ENCODE measurements around the gene PPAN. TPM values are rescaled to one million over a fixed set of nuclear protein-coding genes. Genes with fewer than 3 reads are reported as not detected.

The PPAN gene
- total RNA-seq (10 to 100 TPM; 26.8 to 52.1 (median 40.9) TPM), polyA plus RNA-seq (10 to 100 TPM; 46.1 to 90.2 (median 60.3) TPM)
- long read RNA-seq, donor 1, partial matches to known transcripts, result 0 of 1 reads
- long read RNA-seq, donor 1, other reads (novel, unspliced or antisense), result 0 of 1 reads
- long read RNA-seq, donor 2, partial matches to known transcripts, result 0 of 4 reads
- long read RNA-seq, donor 2, other reads (novel, unspliced or antisense), result 0 of 4 reads

- peak within 1 kb of the TSS; percentile 84 to 95 (median 90) for H3K27ac ChIP-seq
- WGBS, 5 donors, result 1 to 3% (median 1%) methylated on average over 27 to 71 of the region's 71 CpGs
- H3K9me3 ChIP-seq, result no peaks in the 10 kb centered on the region
- peak within 1 kb of the TSS; percentile 80 to 99 (median 92) for H3K4me3 ChIP-seq
- peak in 4 of 11 experiments; percentile 9 to 31 (median 20) for TF ChIP-seq CTCF (IDR thresholded peaks at IDR 0.05 in 8 of 11, conservative IDR thresholded peaks at IDR 0.05 in 3 of 11)
- peak in 2 of 3 donors; percentile 17 to 69 for TF ChIP-seq POLR2A (IDR thresholded peaks at IDR 0.05)
- peak; percentile 96 to 98 (median 96) for TF ChIP-seq POLR2AphosphoS5 (IDR thresholded peaks at IDR 0.05)
- intact Hi-C loops (cut with DNase I; ENCODE audit: low total_unique reads), result no loop called here
- peaks cover 5 to 43% (median 41%) of the 10 kb centered on the region in 6 donors for H3K36me3 ChIP-seq
- H3K27me3 ChIP-seq (replicated peaks in 1 of 7), result no peaks in the 10 kb centered on the region
- H3K4me1 ChIP-seq, result peaks cover 18 to 99% (median 75%) of the 10 kb centered on the region in 6 donors
- DNase-seq, result peak; percentile 99
Measured at GRCh38 chr19:10106100-10106936, at the start of gene PPAN. PPAN (plus strand) TSS chr19:10106362; CDS start chr19:10106395, 33 bp downstream.

- Histone ChIP-seq H3K4me3 (no peak overlapping the region), H3K27ac (no peak overlapping the region), H3K4me1 (no peaks in the 10 kb centered on the region), H3K36me3 (no peaks in the 10 kb centered on the region), H3K9me3 (no peaks in the 10 kb centered on the region), H3K27me3 (replicated peaks in 1 of 7) (peaks cover 0 to 72% (median 5%) of the 10 kb centered on the region in 7 donors)
- TF ChIP-seq POLR2A (IDR thresholded peaks at IDR 0.05) (no peak), CTCF (IDR thresholded peaks at IDR 0.05 in 8 of 11, conservative IDR thresholded peaks at IDR 0.05 in 3 of 11) (no peak), POLR2AphosphoS5 (IDR thresholded peaks at IDR 0.05) (no peak)
- intact Hi-C loops (cut with DNase I; ENCODE audit: low total_unique reads), result no loop called here
- 32 to 37% (median 32%) methylated on average over 11 to 21 of the region's 21 CpGs for WGBS, 5 donors
- DNase-seq, result no peak
Measured at GRCh38 chr19:10061717-10062310, 44.3 kb upstream of the PPAN start.

GRCh38 chr19:10068205-10068604, 38.0 kb upstream of the PPAN start:
- 45 to 55% (median 47%) methylated on average over 4 of the region's 4 CpGs for WGBS, 5 donors

More at GRCh38 chr19:10068205-10068604, 38.0 kb upstream of the PPAN start:
- Histone ChIP-seq H3K9me3 (peaks cover 0 to 5% (median 0%) of the 10 kb centered on the region in 8 donors), H3K4me1 (no peaks in the 10 kb centered on the region), H3K4me3 (no peak overlapping the region), H3K27ac (no peak overlapping the region), H3K27me3 (replicated peaks in 1 of 7) (peaks cover 0 to 16% (median 0%) of the 10 kb centered on the region in 7 donors), H3K36me3 (no peaks in the 10 kb centered on the region)
- intact Hi-C loops (cut with DNase I; ENCODE audit: low total_unique reads), result no loop called here
- no peak for DNase-seq
- TF ChIP-seq POLR2A (IDR thresholded peaks at IDR 0.05) (no peak), CTCF (IDR thresholded peaks at IDR 0.05 in 8 of 11, conservative IDR thresholded peaks at IDR 0.05 in 3 of 11) (no peak), POLR2AphosphoS5 (IDR thresholded peaks at IDR 0.05) (no peak)
